NT2/D1 (cell line): ENCODE data around the gene SOAT2.

Experiments used
- SUZ12 ChIP-seq: IDR thresholded peaks from 2 replicates; pipeline ENCODE4 v1.6.1; 2011; ENCODE audit not compliant: insufficient read length, insufficient read depth; ENCODE audit errors: extremely low read depth
- YY1 ChIP-seq: IDR thresholded peaks from 2 replicates; pipeline ENCODE4 v1.6.1; 2011; ENCODE audit not compliant: insufficient read length, insufficient read depth
- ZNF274 ChIP-seq: IDR thresholded peaks from 2 replicates; pipeline ENCODE4 v1.6.1; 2011; ENCODE audit warnings: mild to moderate bottlenecking, low read depth, low read length

GRCh38 chr12:53131844-53132243 lies 28.6 kb downstream of the SOAT2 start:
- TF ChIP-seq SUZ12: no peak
- no peak for TF ChIP-seq YY1
- no peak for TF ChIP-seq ZNF274
